Psoas muscle (tissue), 8 donors: Measurements from ENCODE around the gene AUTS2. TPM values are rescaled to one million over a fixed set of nuclear protein-coding genes. Genes with fewer than 3 reads are reported as not detected.
"Not testable (repeated sequence)": the region's sequence is repeated elsewhere in the genome, so short reads cannot be mapped to it uniquely, and the experiment has no call there.

ENCODE experiments used
- ATAC-seq, 4 donors: fragments of 200-7000 bp; cut with Tn5 transposase; one replicate each; pipeline ENCODE4 v1.9.1; 2020; ENCODE audit warnings: moderate library complexity in 3 of 4, mild to moderate bottlenecking in 2 of 4
- DNase-seq, 2 donors: peaks; one replicate each; pipeline ENCODE4 v3.0.0-alpha.2; 2020
- H3K27ac ChIP-seq: fragments of 200-600 bp; one replicate; pipeline ENCODE4 v1.8.0; 2022
- H3K27me3 ChIP-seq, 3 donors: fragments of 200-600 bp in 1 of 3; one replicate each; pipeline versions ENCODE4 v1.6.1 to v1.8.0; 2013 to 2022; ENCODE audit warnings: low read length in 2 of 3, mild to moderate bottlenecking in 2 of 3, moderate library complexity in 1 of 3; ENCODE audit not compliant: insufficient read depth in 3 of 3
- H3K36me3 ChIP-seq, 2 donors: fragments of 200-600 bp in 1 of 2; one replicate each; pipeline versions ENCODE4 v1.6.1 to v1.8.0; 2013 to 2022; ENCODE audit warnings: low read depth in 1 of 2, mild to moderate bottlenecking in 1 of 2, moderate library complexity in 1 of 2; ENCODE audit not compliant: insufficient read depth in 1 of 2
- H3K4me1 ChIP-seq: fragments of 200-600 bp; one replicate; pipeline ENCODE4 v1.8.0; 2022
- H3K4me3 ChIP-seq: fragments of 200-600 bp; one replicate; pipeline ENCODE4 v1.8.0; 2022; ENCODE audit warnings: mild to moderate bottlenecking
- H3K9me3 ChIP-seq: fragments of 200-600 bp; one replicate; pipeline ENCODE4 v1.8.0; 2022
- WGBS, 3 donors: extraction: QIAGEN DNeasy Blood & Tissue Kit; methylation state at CpG; one replicate each; pipeline versions ENCODE4 v1.1.6 to v1.1.7; 2013; 5-methylcytosine and 5-hydroxymethylcytosine counted together
- intact Hi-C, 2 donors: fragments of 100-400 bp; cut with DNase I; formaldehyde crosslinking; loops; one replicate each; pipeline versions ENCODE4 v1.11.0 to v1.14.2; 2022
- polyA plus RNA-seq, 3 donors: library from polyadenylated mRNA; stranded (reverse); fragments of 200-250 nt; gene quantifications; one replicate each; pipeline ENCODE4 v1.2.3, GENCODE V29; 2013
- total RNA-seq, 4 donors: library from RNA; stranded (reverse); fragmentation: NEBNext Ultra II Directional in 2 of 4; extraction: Animal tissue kit (Norgen Biotek cat#: 25700) in 2 of 4; gene quantifications; one replicate each; pipeline versions ENCODE4 v1.2.1 to v1.2.4, GENCODE V29; 2021 to 2023
- TF ChIP-seq, protein P1 (sequence below): fragments of 200-600 bp; IDR thresholded peaks from one replicate; pipeline ENCODE4 v1.8.0; 2022; ENCODE audit warnings: antibody characterized with exemption
- donor health status: healthy with polysubstance abuse.
- donor health status: DM: no; HTN: no; CAD: no; lungs with moderate emphysema.
- donor health status: Bipolar disorder and iron deficiency.
- donor health status: healthy.
- donor health status: DM: yes; HTN: yes; CAD: no.
- donor health status: DM: no; HTN: no; CAD: no.
- donor health status: DM: no; HTN: no; CAD: no.
- donor health status: DM: yes; HTN: yes; CAD: no.

The AUTS2 gene
- total and polyA plus RNA-seq, 7 donors, result 5.0 to 33.5 (median 14.3) TPM

GRCh38 chr7:70646536-70647248 is 1048.4 kb downstream of the AUTS2 start:
- Histone ChIP-seq H3K36me3 (no peaks in the 10 kb centered on the region), H3K9me3 (no peaks in the 10 kb centered on the region), H3K4me1 (peaks cover 24% of the 10 kb centered on the region), H3K27me3 (no peaks in the 10 kb centered on the region), H3K4me3 (no peak overlapping the region), H3K27ac (peak overlapping the region; percentile 38)
- ATAC-seq, result peak; percentile 95 to 98 (median 98)
- DNase-seq, result peak; percentile 50 to 81
- 25 to 51% (median 31%) methylated on average over 14 of the region's 14 CpGs for WGBS, 3 donors
- TF ChIP-seq, protein P1, sequence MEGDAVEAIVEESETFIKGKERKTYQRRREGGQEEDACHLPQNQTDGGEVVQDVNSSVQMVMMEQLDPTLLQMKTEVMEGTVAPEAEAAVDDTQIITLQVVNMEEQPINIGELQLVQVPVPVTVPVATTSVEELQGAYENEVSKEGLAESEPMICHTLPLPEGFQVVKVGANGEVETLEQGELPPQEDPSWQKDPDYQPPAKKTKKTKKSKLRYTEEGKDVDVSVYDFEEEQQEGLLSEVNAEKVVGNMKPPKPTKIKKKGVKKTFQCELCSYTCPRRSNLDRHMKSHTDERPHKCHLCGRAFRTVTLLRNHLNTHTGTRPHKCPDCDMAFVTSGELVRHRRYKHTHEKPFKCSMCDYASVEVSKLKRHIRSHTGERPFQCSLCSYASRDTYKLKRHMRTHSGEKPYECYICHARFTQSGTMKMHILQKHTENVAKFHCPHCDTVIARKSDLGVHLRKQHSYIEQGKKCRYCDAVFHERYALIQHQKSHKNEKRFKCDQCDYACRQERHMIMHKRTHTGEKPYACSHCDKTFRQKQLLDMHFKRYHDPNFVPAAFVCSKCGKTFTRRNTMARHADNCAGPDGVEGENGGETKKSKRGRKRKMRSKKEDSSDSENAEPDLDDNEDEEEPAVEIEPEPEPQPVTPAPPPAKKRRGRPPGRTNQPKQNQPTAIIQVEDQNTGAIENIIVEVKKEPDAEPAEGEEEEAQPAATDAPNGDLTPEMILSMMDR, result no peak
- intact Hi-C loops, result no loop called here

GRCh38 chr7:70647801-70648498 is 1049.7 kb downstream of the AUTS2 start:
- Histone ChIP-seq H3K9me3 (no peaks in the 10 kb centered on the region), H3K4me1 (peaks cover 24% of the 10 kb centered on the region), H3K27ac (no peak overlapping the region), H3K27me3 (no peaks in the 10 kb centered on the region), H3K36me3 (no peaks in the 10 kb centered on the region), H3K4me3 (no peak overlapping the region)
- DNase-seq, result no peak
- no peak for ATAC-seq
- intact Hi-C loops, result no loop called here
- WGBS, 3 donors, result 85 to 98% (median 93%) methylated on average over 9 of the region's 9 CpGs
- TF ChIP-seq, protein P1, result no peak

GRCh38 chr7:70648499-70648861 is 1050.2 kb downstream of the AUTS2 start:
- ATAC-seq, H3K27me3 ChIP-seq, H3K9me3 ChIP-seq, DNase-seq, intact Hi-C loops, H3K4me3 ChIP-seq, H3K27ac ChIP-seq, H3K36me3 ChIP-seq: not testable (repeated sequence)
- H3K4me1 ChIP-seq, result peaks cover 24% of the 10 kb centered on the region
- WGBS, 3 donors, result 95 to 98% (median 96%) methylated on average over 7 of the region's 7 CpGs

GRCh38 chr7:70649323-70649722 is 1051.0 kb downstream of the AUTS2 start:
- no peak overlapping the region for H3K27ac ChIP-seq
- intact Hi-C loops, result no loop called here
- 93 to 98% (median 93%) methylated on average over 5 of the region's 5 CpGs for WGBS, 3 donors
- H3K27me3 ChIP-seq, result no peaks in the 10 kb centered on the region
- ATAC-seq (no peak), DNase-seq (no peak)
- no peaks in the 10 kb centered on the region for H3K9me3 ChIP-seq
- H3K4me1 ChIP-seq, result peaks cover 24% of the 10 kb centered on the region
- H3K36me3 ChIP-seq, result no peaks in the 10 kb centered on the region
- TF ChIP-seq, protein P1, result no peak
- H3K4me3 ChIP-seq, result no peak overlapping the region

GRCh38 chr7:70654146-70654545 is 1055.9 kb downstream of the AUTS2 start:
- TF ChIP-seq, protein P1, result no peak
- WGBS, 3 donors, result 98 to 100% (median 98%) methylated on average over 3 of the region's 3 CpGs
- intact Hi-C loops, result loop anchor here in 1 of 2 donors (10.0 kb wide), 1 partner anchor 109 kb away; no protein-coding TSS in a partner anchor
- no peak overlapping the region for H3K4me3 ChIP-seq
- no peak overlapping the region for H3K27ac ChIP-seq
- DNase-seq (no peak), ATAC-seq (no peak)
- no peaks in the 10 kb centered on the region for H3K36me3 ChIP-seq
- no peaks in the 10 kb centered on the region for H3K9me3 ChIP-seq
- no peaks in the 10 kb centered on the region for H3K27me3 ChIP-seq
- peaks cover 26% of the 10 kb centered on the region for H3K4me1 ChIP-seq
